Left lung (tissue), 10 donors: ENCODE measurements around the gene SMIM33. TPM values are rescaled to one million over a fixed set of nuclear protein-coding genes. Genes with fewer than 3 reads are reported as not detected.
A peak's percentile ranks its signal among the peaks of the same experiment; 100 is the strongest.
"Not testable (repeated sequence)": the region's sequence is repeated elsewhere in the genome, so short reads cannot be mapped to it uniquely, and the experiment has no call there.

Experiments used
- ATAC-seq: fragments of 200-7000 bp; cut with Tn5 transposase; one replicate; pipeline ENCODE4 v1.9.1; 2020; ENCODE audit warnings: moderate library complexity
- DNase-seq, 4 donors: peaks; one replicate each; pipeline ENCODE4 v3.0.0-alpha.2; 2013 to 2020
- H3K27ac ChIP-seq, 2 donors: fragments of 200-600 bp; sonication (generic) in 1 of 2; one replicate each; pipeline versions ENCODE4 v1.5.0 to v1.8.0; 2020 to 2021
- H3K27me3 ChIP-seq, 2 donors: fragments of 200-600 bp; sonication (generic) in 1 of 2; one replicate each; pipeline versions ENCODE4 v1.5.0 to v1.8.0; 2020 to 2021
- H3K36me3 ChIP-seq, 2 donors: fragments of 200-600 bp; sonication (generic) in 1 of 2; one replicate each; pipeline versions ENCODE4 v1.5.0 to v1.8.0; 2020 to 2021
- H3K4me1 ChIP-seq, 2 donors: fragments of 200-600 bp; one replicate each; pipeline ENCODE4 v1.8.0; 2021
- H3K4me3 ChIP-seq, 2 donors: fragments of 200-600 bp; sonication (generic) in 1 of 2; one replicate each; pipeline versions ENCODE4 v1.5.0 to v1.8.0; 2020 to 2021; ENCODE audit warnings: mild to moderate bottlenecking in 1 of 2
- H3K9me3 ChIP-seq, 2 donors: fragments of 200-600 bp; sonication (generic) in 1 of 2; one replicate each; pipeline versions ENCODE4 v1.5.0 to v1.8.0; 2020 to 2021
- intact Hi-C, 2 donors: fragments of 100-400 bp; cut with DNase I; formaldehyde crosslinking; loops; one replicate each; pipeline versions ENCODE4 v1.11.2 to v1.14.2; 2022
- polyA plus RNA-seq, 6 donors: library from polyadenylated mRNA; unstranded; fragments of 120-200 nt; gene quantifications; one replicate each; pipeline ENCODE4 v1.2.1, GENCODE V29; 2013; ENCODE audit not compliant: insufficient read length in 6 of 6
- total RNA-seq, 2 donors: library from RNA; stranded (reverse); fragmentation: NEBNext Ultra II Directional; extraction: Animal tissue kit (Norgen Biotek cat#: 25700); gene quantifications; one replicate each; pipeline ENCODE4 v1.2.1, GENCODE V29; 2021
- TF ChIP-seq, protein P1 (sequence below), 2 donors: fragments of 200-600 bp; sonication (generic) in 1 of 2; IDR thresholded peaks; one replicate each; pipeline versions ENCODE4 v1.5.0 to v1.8.0; 2021; ENCODE audit warnings: antibody characterized with exemption in 2 of 2
- donor health status: DM: no; HTN: yes; CAD: no.
- donor health status: DM: no; HTN: no; CAD: no.

Gene SMIM33
- total and polyA plus RNA-seq, 8 donors = 0.06 to 0.11 (median 0.07) TPM; not detected in 4

DNA sequence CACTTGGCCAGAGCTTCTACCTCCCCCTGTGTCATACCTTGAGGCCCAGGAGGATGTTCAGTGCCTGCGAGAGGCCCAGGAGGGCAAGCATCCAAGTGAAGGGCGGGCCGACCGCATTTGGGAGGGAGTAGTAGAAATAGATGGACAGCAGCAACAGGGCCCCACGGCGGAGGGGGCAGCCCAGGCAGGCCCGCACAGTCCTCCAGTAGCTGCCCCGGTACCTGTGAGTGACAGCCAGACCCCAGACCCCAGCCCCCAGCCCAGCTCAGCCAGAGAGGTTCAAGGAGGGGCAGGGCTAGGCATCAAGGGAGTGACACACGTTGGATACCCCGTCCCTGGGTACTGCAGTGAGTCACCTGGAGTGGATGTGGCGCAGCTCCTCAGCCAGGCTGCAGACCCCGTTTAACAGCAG, 10.3 kb downstream of the SMIM33 start:
- TF ChIP-seq, protein P1, sequence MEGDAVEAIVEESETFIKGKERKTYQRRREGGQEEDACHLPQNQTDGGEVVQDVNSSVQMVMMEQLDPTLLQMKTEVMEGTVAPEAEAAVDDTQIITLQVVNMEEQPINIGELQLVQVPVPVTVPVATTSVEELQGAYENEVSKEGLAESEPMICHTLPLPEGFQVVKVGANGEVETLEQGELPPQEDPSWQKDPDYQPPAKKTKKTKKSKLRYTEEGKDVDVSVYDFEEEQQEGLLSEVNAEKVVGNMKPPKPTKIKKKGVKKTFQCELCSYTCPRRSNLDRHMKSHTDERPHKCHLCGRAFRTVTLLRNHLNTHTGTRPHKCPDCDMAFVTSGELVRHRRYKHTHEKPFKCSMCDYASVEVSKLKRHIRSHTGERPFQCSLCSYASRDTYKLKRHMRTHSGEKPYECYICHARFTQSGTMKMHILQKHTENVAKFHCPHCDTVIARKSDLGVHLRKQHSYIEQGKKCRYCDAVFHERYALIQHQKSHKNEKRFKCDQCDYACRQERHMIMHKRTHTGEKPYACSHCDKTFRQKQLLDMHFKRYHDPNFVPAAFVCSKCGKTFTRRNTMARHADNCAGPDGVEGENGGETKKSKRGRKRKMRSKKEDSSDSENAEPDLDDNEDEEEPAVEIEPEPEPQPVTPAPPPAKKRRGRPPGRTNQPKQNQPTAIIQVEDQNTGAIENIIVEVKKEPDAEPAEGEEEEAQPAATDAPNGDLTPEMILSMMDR (IDR thresholded peaks at IDR 0.05) = no peak

DNA sequence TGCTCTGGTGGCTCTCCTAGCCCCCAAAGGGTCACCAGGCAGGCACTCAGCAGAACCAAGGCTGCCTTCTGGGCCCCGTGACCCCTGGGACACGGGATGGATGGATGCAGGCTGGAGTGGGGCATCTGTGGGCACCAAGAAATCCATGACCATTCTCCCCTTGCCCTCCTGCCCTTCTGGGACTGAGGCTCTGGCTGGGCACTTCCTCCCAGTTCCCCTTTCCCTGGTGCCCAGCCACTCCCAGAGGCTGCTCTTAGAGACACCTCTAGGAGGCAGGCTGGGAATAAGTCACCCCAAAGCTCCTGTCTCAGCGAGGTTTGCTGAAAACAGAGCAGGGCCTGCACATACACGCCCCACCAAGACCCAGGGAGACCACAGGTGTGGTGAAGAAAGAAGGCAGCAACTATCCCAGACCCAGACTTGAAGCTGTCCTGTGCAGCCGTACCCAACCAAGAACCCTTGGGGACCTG, 10.8 kb downstream of the SMIM33 start:
- peaks cover 11 to 71% of the 10 kb centered on the region in 2 donors for H3K4me1 ChIP-seq
- ATAC-seq = peak; percentile 68

More for the DNA sequence above, 10.3 kb downstream of the SMIM33 start:
- H3K27me3 ChIP-seq = no peaks in the 10 kb centered on the region
- H3K4me3 ChIP-seq = peak overlapping the region; percentile 38 to 60
- ATAC-seq (peak; percentile 50), DNase-seq (peak in 3 of 4 donors; percentile 37 to 84 (median 70))
- H3K9me3 ChIP-seq = no peaks in the 10 kb centered on the region
- peaks cover 0 to 29% of the 10 kb centered on the region in 2 donors for H3K36me3 ChIP-seq
- peak overlapping the region; percentile 96 for H3K27ac ChIP-seq
- H3K4me1 ChIP-seq = peaks cover 11 to 76% of the 10 kb centered on the region in 2 donors
- intact Hi-C loops = no loop called here

GRCh38 chr5:139482050-139482889, 11.5 kb downstream of the SMIM33 start, which contains the start of gene STING1:
Gene STING1, minus strand, starts transcription at chr5:139482758. Its CDS starts 1,054 bp downstream, at chr5:139481704.
- peaks cover 11 to 68% of the 10 kb centered on the region in 2 donors for H3K4me1 ChIP-seq
- peaks cover 0 to 17% of the 10 kb centered on the region in 2 donors for H3K36me3 ChIP-seq
- peak; percentile 78 for ATAC-seq
- TF ChIP-seq, protein P1 (IDR thresholded peaks at IDR 0.05) = no peak
- DNase-seq = peak; percentile 86 to 94 (median 89)
- peak within 1 kb of the TSS; percentile 96 for H3K27ac ChIP-seq
- peak within 1 kb of the TSS; percentile 38 to 60 for H3K4me3 ChIP-seq
- no peaks in the 10 kb centered on the region for H3K27me3 ChIP-seq
- intact Hi-C loops = no loop called here
- no peaks in the 10 kb centered on the region for H3K9me3 ChIP-seq

More for the DNA sequence above, 10.8 kb downstream of the SMIM33 start:
- DNase-seq = peak in 1 of 4 donors; percentile 67
- Histone ChIP-seq H3K36me3 (peaks cover 0 to 24% of the 10 kb centered on the region in 2 donors), H3K27me3 (no peaks in the 10 kb centered on the region), H3K4me3 (peak overlapping the region; percentile 38 to 60), H3K27ac (peak overlapping the region; percentile 96), H3K9me3 (no peaks in the 10 kb centered on the region)
- TF ChIP-seq, protein P1 (IDR thresholded peaks at IDR 0.05) = peak in 1 of 2 donors; percentile 15
- intact Hi-C loops = no loop called here

- H3K9me3 ChIP-seq, H3K27me3 ChIP-seq, ATAC-seq, intact Hi-C loops, DNase-seq: not testable (repeated sequence)
- Histone ChIP-seq H3K36me3 (peaks cover 0 to 12% of the 10 kb centered on the region in 2 donors), H3K4me3 (peak overlapping the region in 1 of 2 donors; percentile 60), H3K27ac (peak overlapping the region; percentile 96), H3K4me1 (peaks cover 11 to 65% of the 10 kb centered on the region in 2 donors)
These were observed 12.0 kb downstream of the SMIM33 start for GRCh38 chr5:139482890-139483208.

DNA sequence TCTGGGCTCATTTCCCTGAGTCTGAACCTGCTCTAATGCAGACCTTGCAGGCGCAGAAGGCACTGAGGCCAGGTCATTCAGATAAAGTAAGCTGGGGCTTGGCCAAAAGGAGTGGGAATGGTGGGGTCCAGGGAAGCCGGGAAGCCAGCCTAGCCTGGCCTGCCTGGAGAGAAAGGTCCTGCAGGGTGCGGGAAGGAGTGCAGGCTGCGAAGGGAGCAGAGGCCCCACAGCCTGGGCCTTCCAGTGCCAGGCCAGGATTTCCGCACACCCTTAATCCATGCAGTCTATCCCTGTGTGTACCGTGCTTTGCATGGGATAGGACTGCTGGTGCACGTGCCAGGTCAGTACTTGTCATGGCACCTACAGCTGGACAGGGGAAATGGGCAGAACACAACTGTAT, 15.4 kb downstream of the SMIM33 start:
- Histone ChIP-seq H3K27ac (no peak overlapping the region), H3K4me3 (no peak overlapping the region), H3K36me3 (no peaks in the 10 kb centered on the region), H3K9me3 (no peaks in the 10 kb centered on the region), H3K4me1 (peaks cover 0 to 40% of the 10 kb centered on the region in 2 donors), H3K27me3 (no peaks in the 10 kb centered on the region)
- DNase-seq (no peak), ATAC-seq (no peak)
- intact Hi-C loops = no loop called here
- TF ChIP-seq, protein P1 (IDR thresholded peaks at IDR 0.05) = no peak
